ENCODE results near the gene CCDC12. TPM values are rescaled to one million over a fixed set of nuclear protein-coding genes. Genes with fewer than 3 reads are reported as not detected.

CCDC12 gene
- total RNA-seq, 4 donors from 2014 or later = 4.1 to 92.0 (median 41.2) TPM

DNA sequence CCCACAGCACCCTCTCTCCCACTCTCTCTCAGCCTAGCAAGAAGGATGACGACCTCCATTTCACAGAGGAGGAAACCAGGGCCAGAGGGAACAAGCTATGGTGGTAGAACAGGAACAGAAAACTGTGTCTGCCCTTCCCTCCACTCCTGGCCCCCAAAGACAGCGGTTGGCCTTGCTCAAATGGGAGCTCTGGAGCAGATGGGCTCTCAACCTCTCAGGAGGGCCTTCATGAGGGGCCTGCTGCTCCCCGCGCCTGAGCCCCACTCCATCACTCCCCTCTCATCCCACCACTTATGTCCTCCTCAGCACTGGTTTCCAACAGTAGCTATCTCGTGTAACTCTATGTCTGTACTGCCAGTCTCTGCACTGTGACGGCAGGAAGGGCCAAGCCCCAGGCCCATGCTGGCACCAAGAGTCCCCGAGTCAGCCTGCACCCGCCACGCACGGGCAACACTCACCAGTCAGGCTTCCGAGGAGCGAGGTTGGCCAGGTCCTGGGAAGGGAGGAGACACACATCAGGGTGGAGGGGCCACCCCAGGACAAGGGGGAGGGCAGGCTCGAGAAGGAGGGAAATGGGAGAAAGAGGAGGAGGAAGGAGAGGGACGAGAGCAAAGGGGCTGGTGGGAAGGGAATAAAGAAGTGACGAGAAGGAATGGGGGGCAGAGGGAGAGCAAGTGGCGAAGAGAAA lies 53.5 kb downstream of the CCDC12 start:
- H3K27me3 ChIP-seq = no peaks in the 10 kb centered on the region
- H3K36me3 ChIP-seq = no peaks in the 10 kb centered on the region
- intact Hi-C loops (cut with DNase I; ENCODE audit: low total_unique reads) = no loop called here
- TF ChIP-seq, protein P1, sequence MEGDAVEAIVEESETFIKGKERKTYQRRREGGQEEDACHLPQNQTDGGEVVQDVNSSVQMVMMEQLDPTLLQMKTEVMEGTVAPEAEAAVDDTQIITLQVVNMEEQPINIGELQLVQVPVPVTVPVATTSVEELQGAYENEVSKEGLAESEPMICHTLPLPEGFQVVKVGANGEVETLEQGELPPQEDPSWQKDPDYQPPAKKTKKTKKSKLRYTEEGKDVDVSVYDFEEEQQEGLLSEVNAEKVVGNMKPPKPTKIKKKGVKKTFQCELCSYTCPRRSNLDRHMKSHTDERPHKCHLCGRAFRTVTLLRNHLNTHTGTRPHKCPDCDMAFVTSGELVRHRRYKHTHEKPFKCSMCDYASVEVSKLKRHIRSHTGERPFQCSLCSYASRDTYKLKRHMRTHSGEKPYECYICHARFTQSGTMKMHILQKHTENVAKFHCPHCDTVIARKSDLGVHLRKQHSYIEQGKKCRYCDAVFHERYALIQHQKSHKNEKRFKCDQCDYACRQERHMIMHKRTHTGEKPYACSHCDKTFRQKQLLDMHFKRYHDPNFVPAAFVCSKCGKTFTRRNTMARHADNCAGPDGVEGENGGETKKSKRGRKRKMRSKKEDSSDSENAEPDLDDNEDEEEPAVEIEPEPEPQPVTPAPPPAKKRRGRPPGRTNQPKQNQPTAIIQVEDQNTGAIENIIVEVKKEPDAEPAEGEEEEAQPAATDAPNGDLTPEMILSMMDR (IDR thresholded peaks at IDR 0.05) = no peak
- no peak for TF ChIP-seq POLR2A (IDR thresholded peaks at IDR 0.05)
- DNase-seq = peak in 1 of 2 donors; percentile 15
- H3K4me3 ChIP-seq = no peak overlapping the region
- no peaks in the 10 kb centered on the region for H3K4me1 ChIP-seq
- no peak overlapping the region for H3K27ac ChIP-seq
- no peaks in the 10 kb centered on the region for H3K9me3 ChIP-seq

DNA sequence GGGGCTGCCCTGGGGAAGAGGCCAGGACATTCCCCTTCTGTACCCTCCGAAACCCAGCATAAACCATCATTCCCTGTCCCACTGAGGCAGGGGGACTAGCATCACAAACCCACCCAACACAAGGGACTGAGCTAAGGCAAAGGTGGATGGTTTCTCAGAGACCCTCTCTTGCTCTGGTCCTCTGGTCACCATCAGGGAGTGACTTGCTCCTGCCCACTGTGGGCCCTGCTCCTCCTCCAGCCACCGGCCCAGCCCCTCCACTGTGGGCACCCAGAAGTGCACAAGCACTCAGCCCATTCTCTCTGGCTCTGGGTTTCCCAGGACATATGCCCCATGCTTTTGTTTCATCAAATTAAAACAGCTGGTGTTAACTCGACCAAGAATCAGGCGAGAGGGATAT lies 54.1 kb downstream of the CCDC12 start:
- intact Hi-C loops (cut with DNase I; ENCODE audit: low total_unique reads) = no loop called here
- H3K36me3 ChIP-seq = no peaks in the 10 kb centered on the region
- H3K4me1 ChIP-seq = no peaks in the 10 kb centered on the region
- no peaks in the 10 kb centered on the region for H3K9me3 ChIP-seq
- H3K4me3 ChIP-seq = no peak overlapping the region
- TF ChIP-seq, protein P1 (IDR thresholded peaks at IDR 0.05) = no peak
- no peak for TF ChIP-seq POLR2A (IDR thresholded peaks at IDR 0.05)
- no peaks in the 10 kb centered on the region for H3K27me3 ChIP-seq
- DNase-seq = peak in 1 of 2 donors; percentile 9
- H3K27ac ChIP-seq = no peak overlapping the region

DNA sequence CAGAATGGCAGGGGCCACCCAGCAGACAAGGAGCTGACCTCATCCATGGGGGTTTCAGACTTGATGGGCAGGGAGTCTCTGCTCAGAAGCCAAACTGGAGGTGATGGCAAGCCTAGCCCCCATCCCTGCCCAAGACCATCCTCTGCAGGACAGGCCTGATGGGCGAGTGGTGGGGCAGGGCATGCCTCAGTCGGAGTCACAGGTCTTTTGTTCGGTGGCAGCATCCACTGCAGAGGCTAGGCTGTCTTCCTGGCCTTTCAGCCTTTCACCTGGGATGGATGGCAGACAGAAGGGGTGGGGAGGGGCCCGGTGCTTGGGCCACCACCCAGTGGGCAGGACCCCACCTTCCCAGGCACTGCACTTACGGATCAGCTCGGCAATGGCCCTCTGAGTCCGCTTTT lies 54.7 kb downstream of the CCDC12 start:
- TF ChIP-seq, protein P1 (IDR thresholded peaks at IDR 0.05) = no peak
- TF ChIP-seq POLR2A (IDR thresholded peaks at IDR 0.05) = no peak
- DNase-seq = peak in 1 of 2 donors; percentile 8
- intact Hi-C loops (cut with DNase I; ENCODE audit: low total_unique reads) = no loop called here
- Histone ChIP-seq H3K4me3 (no peak overlapping the region), H3K4me1 (no peaks in the 10 kb centered on the region), H3K27me3 (no peaks in the 10 kb centered on the region), H3K9me3 (no peaks in the 10 kb centered on the region), H3K36me3 (no peaks in the 10 kb centered on the region), H3K27ac (no peak overlapping the region)

DNA sequence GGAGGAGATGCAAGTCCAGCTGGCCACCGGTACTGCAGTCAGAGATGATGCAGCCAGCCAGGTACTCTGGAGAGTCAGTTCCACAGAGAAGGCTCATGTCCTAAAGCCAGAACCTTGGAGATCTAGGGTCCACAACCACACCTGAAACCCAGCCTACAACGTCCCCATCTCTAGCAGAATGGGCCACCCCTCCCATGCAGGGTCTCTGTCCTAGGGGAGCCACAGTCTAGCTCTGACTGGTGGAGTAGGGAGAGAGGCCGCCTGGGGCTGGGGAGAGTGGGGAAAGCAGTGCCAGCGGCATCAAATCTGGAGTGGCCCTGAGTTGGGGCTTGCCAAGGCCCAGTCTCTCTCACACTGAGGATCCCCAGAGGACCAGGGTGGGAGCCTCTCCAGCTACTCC lies 55.5 kb downstream of the CCDC12 start:
- Histone ChIP-seq H3K9me3 (no peaks in the 10 kb centered on the region), H3K27ac (no peak overlapping the region), H3K4me3 (no peak overlapping the region), H3K27me3 (no peaks in the 10 kb centered on the region), H3K4me1 (no peaks in the 10 kb centered on the region), H3K36me3 (no peaks in the 10 kb centered on the region)
- TF ChIP-seq, protein P1 (IDR thresholded peaks at IDR 0.05) = no peak
- TF ChIP-seq POLR2A (IDR thresholded peaks at IDR 0.05) = no peak
- peak in 1 of 2 donors; percentile 4 for DNase-seq
- intact Hi-C loops (cut with DNase I; ENCODE audit: low total_unique reads) = no loop called here

DNA sequence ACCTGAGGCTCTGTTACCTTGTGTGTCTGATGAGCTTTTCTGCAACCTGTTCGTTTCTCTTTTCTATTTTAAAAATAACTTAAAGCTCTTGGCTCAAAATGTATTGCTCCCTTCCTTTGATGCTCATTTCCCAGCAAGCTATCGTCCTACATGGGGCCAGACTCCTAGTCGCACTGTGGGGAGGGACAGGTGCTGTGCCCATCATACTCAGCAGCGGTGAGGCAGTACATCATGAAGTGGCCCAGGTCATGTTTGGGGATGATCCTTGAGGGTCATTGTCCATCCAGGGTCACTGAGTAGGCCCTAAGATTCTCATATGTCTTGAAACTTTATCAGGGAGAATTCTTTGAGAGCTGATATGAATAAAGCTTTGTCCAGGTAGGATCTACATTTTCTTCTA lies 57.9 kb downstream of the CCDC12 start:
- H3K27me3 ChIP-seq = no peaks in the 10 kb centered on the region
- TF ChIP-seq, protein P1 (IDR thresholded peaks at IDR 0.05) = no peak
- TF ChIP-seq POLR2A (IDR thresholded peaks at IDR 0.05) = no peak
- intact Hi-C loops (cut with DNase I; ENCODE audit: low total_unique reads) = no loop called here
- no peak for DNase-seq
- no peaks in the 10 kb centered on the region for H3K4me1 ChIP-seq
- H3K9me3 ChIP-seq = no peaks in the 10 kb centered on the region
- H3K4me3 ChIP-seq = no peak overlapping the region
- no peak overlapping the region for H3K27ac ChIP-seq
- no peaks in the 10 kb centered on the region for H3K36me3 ChIP-seq

All from uterus (tissue), 4 donors.